Keratinocyte (primary cell): Measurements from ENCODE around the gene VTCN1. TPM values are rescaled to one million over a fixed set of nuclear protein-coding genes. Genes with fewer than 3 reads are reported as not detected.

ENCODE experiments used
- DNase-seq: peaks from one replicate; pipeline ENCODE4 v3.0.0-alpha.2; 2011; ENCODE audit warnings: low read depth, missing footprints, low spot score
- FAIRE-seq: peaks from 2 replicates; lab custom pipeline; 2011; peaks lifted over from hg19 to GRCh38; lab: Jason Lieb, UNC
- H2AFZ ChIP-seq: 2 replicates; pipeline ENCODE4 v1.6.0; 2012; ENCODE audit warnings: low read length, control low read depth, inconsistent platforms; ENCODE audit not compliant: control insufficient read depth
- H3K27ac ChIP-seq: 2 replicates; pipeline ENCODE4 v1.5.1; 2011; ENCODE audit warnings: low read length; ENCODE audit not compliant: control insufficient read depth, insufficient read depth
- H3K27me3 ChIP-seq: 3 replicates; pipeline ENCODE4 v1.6.0; 2011; ENCODE audit warnings: low read length; ENCODE audit not compliant: control insufficient read depth, insufficient read depth; ENCODE audit errors: extremely low read depth
- H3K36me3 ChIP-seq, 2 experiments: 2 replicates in 1 of 2; 3 replicates in 1 of 2; pipeline ENCODE4 v1.5.1; 2011; ENCODE audit warnings: low read length in 2 of 2, mild to moderate bottlenecking in 1 of 2; ENCODE audit not compliant: control insufficient read depth in 2 of 2, insufficient read depth in 2 of 2; ENCODE audit errors: extremely low read depth in 1 of 2
- H3K4me1 ChIP-seq: 3 replicates; pipeline ENCODE4 v1.5.1; 2011; ENCODE audit warnings: low read length; ENCODE audit not compliant: control insufficient read depth, insufficient read depth; ENCODE audit errors: extremely low read depth
- H3K4me2 ChIP-seq: 3 replicates; pipeline ENCODE4 v1.6.0; 2011; ENCODE audit warnings: low read depth, low read length; ENCODE audit not compliant: control insufficient read depth, insufficient read depth; ENCODE audit errors: extremely low read depth
- H3K4me3 ChIP-seq, 3 experiments: fragments of 200-600 bp in 1 of 3; sonication (generic) in 1 of 3; 2 replicates in 2 of 3; 3 replicates in 1 of 3; pipeline ENCODE4 v1.5.1; 2011 to 2016; ENCODE audit warnings: low read length in 3 of 3, mild to moderate bottlenecking in 3 of 3, control low read depth in 2 of 3, inconsistent platforms in 1 of 3, low read depth in 1 of 3, mixed read lengths in 1 of 3, mixed run types in 1 of 3, moderate library complexity in 1 of 3; ENCODE audit not compliant: control insufficient read depth in 2 of 3, insufficient read depth in 2 of 3; ENCODE audit errors: extremely low read depth in 1 of 3
- H3K79me2 ChIP-seq: 2 replicates; pipeline ENCODE4 v1.6.0; 2012; ENCODE audit warnings: low read length; ENCODE audit not compliant: control insufficient read depth, insufficient read depth
- H3K9ac ChIP-seq: 3 replicates; pipeline ENCODE4 v1.6.0; 2011; ENCODE audit warnings: low read length; ENCODE audit not compliant: control insufficient read depth, insufficient read depth; ENCODE audit errors: extremely low read depth
- H3K9me1 ChIP-seq: 3 replicates; pipeline ENCODE4 v1.6.0; 2011; ENCODE audit warnings: low read length; ENCODE audit not compliant: control insufficient read depth, insufficient read depth; ENCODE audit errors: extremely low read depth
- H3K9me3 ChIP-seq: 2 replicates; pipeline ENCODE4 v1.5.1; 2012; ENCODE audit warnings: low read depth, low read length; ENCODE audit not compliant: control insufficient read depth
- H4K20me1 ChIP-seq: 3 replicates; pipeline ENCODE4 v1.6.0; 2011; ENCODE audit warnings: low read length; ENCODE audit not compliant: control insufficient read depth, insufficient read depth; ENCODE audit errors: extremely low read depth
- EZH2 ChIP-seq: IDR thresholded peaks from one replicate; pipeline ENCODE4 v1.6.1; 2012; ENCODE audit warnings: inconsistent platforms, mild to moderate bottlenecking, low read length, moderate library complexity
- dilution Hi-C: fragments of 300-500 bp; cut with MboI; formaldehyde crosslinking; loops from one replicate; pipeline ENCODE4 v1.7.0; 2020; ENCODE audit warnings: low sequenced_read_pairs; ENCODE audit not compliant: extremely low pct_ligation_motif_present
- polyA plus RNA-seq, 5 experiments: library from polyadenylated mRNA; depleted of rRNA in 3 of 5; stranded (reverse) in 3 of 5; stranded (forward) in 1 of 5; unstranded in 1 of 5; fragments of >200 nt; gene quantifications; 1 replicate in 1 of 5; 2 replicates in 3 of 5; 3 replicates in 1 of 5; pipeline versions ENCODE4 v1.2.1 to v1.2.3, GENCODE V29; 2011 to 2012; ENCODE audit warnings: missing spikeins in 2 of 5, low read depth in 1 of 5, low replicate concordance in 1 of 5
- TF ChIP-seq, protein P1 (sequence below), 3 experiments: IDR thresholded peaks in 1 of 3; conservative IDR thresholded peaks in 1 of 3; optimal IDR thresholded peaks in 1 of 3; 2 replicates in 2 of 3; 3 replicates in 1 of 3; pipeline versions ENCODE3 to v1.5.1; 2011; ENCODE audit warnings: low read length in 3 of 3, mild to moderate bottlenecking in 3 of 3, moderate library complexity in 2 of 3, control low read depth in 1 of 3, inconsistent platforms in 1 of 3; ENCODE audit not compliant: insufficient read depth in 2 of 3; ENCODE audit errors: extremely low read depth in 1 of 3

VTCN1 gene
- polyA plus RNA-seq, 1 donor (not counting 4 experiments of a cell fraction or from before 2014, with no cell fraction given) = not detected

DNA sequence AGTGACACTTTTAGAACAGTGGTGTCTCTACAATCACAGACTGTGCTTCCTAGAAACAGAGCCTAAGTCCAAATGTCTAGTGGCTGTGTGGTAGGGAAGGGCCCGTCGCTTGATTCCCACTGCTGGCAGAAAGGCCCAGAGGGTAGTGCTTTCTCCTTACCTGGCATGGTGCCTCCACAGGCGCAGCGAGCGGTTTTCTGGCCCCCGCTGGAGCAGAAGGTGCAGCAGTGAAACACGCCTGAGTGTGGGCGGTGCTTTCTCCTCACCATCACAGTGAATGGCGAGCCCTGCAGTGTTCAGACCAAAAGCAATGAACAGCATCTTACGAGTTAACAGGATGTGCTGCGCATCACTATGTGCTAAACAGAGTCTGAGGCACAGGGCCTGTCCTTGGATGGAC is 97.5 kb downstream of the VTCN1 start:
- Histone ChIP-seq H3K9ac (no peak overlapping the region), H2AFZ (no peak overlapping the region), H3K27me3 (no peaks in the 10 kb centered on the region), H3K27ac (no peak overlapping the region), H3K9me3 (no peaks in the 10 kb centered on the region), H3K4me2 (no peak overlapping the region), H3K36me3 (peaks cover 4 to 8% of the 10 kb centered on the region in 2 experiments), H4K20me1 (no peaks in the 10 kb centered on the region), H3K4me1 (peaks cover 24% of the 10 kb centered on the region), H3K9me1 (no peaks in the 10 kb centered on the region), H3K79me2 (no peaks in the 10 kb centered on the region), H3K4me3 (no peak overlapping the region)
- DNase-seq = no peak
- no peak for FAIRE-seq
- dilution Hi-C loops = no loop called here
- TF ChIP-seq EZH2 = no peak
- TF ChIP-seq, protein P1, sequence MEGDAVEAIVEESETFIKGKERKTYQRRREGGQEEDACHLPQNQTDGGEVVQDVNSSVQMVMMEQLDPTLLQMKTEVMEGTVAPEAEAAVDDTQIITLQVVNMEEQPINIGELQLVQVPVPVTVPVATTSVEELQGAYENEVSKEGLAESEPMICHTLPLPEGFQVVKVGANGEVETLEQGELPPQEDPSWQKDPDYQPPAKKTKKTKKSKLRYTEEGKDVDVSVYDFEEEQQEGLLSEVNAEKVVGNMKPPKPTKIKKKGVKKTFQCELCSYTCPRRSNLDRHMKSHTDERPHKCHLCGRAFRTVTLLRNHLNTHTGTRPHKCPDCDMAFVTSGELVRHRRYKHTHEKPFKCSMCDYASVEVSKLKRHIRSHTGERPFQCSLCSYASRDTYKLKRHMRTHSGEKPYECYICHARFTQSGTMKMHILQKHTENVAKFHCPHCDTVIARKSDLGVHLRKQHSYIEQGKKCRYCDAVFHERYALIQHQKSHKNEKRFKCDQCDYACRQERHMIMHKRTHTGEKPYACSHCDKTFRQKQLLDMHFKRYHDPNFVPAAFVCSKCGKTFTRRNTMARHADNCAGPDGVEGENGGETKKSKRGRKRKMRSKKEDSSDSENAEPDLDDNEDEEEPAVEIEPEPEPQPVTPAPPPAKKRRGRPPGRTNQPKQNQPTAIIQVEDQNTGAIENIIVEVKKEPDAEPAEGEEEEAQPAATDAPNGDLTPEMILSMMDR (optimal IDR thresholded peaks at IDR 0.05 in 1 of 3, IDR thresholded peaks at IDR 0.05 in 1 of 3, conservative IDR thresholded peaks at IDR 0.05 in 1 of 3; ENCODE audit: extremely low read depth in 1 of 3, insufficient read depth in 2 of 3, low read length in 3 of 3) = no peak

DNA sequence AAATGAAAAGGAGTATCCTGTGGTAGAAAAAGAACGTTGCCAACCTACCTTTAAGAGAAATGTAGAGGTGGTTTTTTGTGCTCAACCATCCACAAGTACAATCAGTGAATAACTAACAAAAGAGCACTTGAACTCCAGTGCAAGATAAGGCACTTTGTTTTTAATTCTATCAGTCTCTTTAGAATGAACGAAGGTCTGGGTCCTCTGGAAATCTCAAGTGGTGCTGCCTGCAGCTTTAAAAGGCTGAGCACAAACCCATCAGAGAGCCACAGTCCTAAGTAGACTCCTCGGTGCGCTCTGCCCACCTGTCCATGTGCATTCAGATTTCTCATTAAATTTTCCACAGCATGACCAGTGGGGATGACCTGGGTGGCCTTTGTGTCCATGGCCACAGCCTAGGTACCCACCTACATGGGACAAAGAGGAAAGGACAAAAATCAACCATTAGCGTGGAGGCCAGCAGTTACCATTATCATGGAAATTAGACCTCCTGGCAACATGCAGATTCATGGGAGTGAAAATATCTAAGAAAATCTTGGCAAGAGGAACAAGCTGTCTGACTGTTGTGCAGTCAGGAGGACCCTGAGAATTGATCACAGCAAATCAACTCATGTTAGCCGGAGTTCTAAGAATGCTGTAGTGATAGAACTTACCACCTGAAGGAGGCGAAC is 98.5 kb downstream of the VTCN1 start:
- H3K27ac ChIP-seq = no peak overlapping the region
- FAIRE-seq = no peak
- dilution Hi-C loops = no loop called here

More for the DNA sequence above, 98.5 kb downstream of the VTCN1 start:
- Histone ChIP-seq H4K20me1 (no peaks in the 10 kb centered on the region), H3K4me2 (no peak overlapping the region), H3K4me3 (no peak overlapping the region), H3K27me3 (no peaks in the 10 kb centered on the region), H3K9me1 (no peaks in the 10 kb centered on the region), H3K9me3 (no peaks in the 10 kb centered on the region), H3K36me3 (peaks cover 4% of the 10 kb centered on the region in 2 experiments), H3K79me2 (no peaks in the 10 kb centered on the region), H3K9ac (no peak overlapping the region), H3K4me1 (peaks cover 24% of the 10 kb centered on the region), H2AFZ (no peak overlapping the region)
- DNase-seq = no peak
- no peak for TF ChIP-seq EZH2
- TF ChIP-seq, protein P1 (optimal IDR thresholded peaks at IDR 0.05 in 1 of 3, IDR thresholded peaks at IDR 0.05 in 1 of 3, conservative IDR thresholded peaks at IDR 0.05 in 1 of 3; ENCODE audit: extremely low read depth in 1 of 3, insufficient read depth in 2 of 3, low read length in 3 of 3) = no peak
